Lower leg skin (tissue), 4 donors: Measurements from ENCODE around the gene TEX12. TPM values are rescaled to one million over a fixed set of nuclear protein-coding genes. Genes with fewer than 3 reads are reported as not detected.
"Not testable (repeated sequence)": the region's sequence is repeated elsewhere in the genome, so short reads cannot be mapped to it uniquely, and the experiment has no call there.

ENCODE experiments used
- DNase-seq, 2 donors: peaks; one replicate each; pipeline ENCODE4 v3.0.0-alpha.2; 2019; ENCODE audit warnings: low spot score in 2 of 2
- H3K4me3 ChIP-seq: fragments of 200-600 bp; sonication (generic); 2 replicates; pipeline ENCODE4 v1.5.1; 2017; ENCODE audit warnings: mild to moderate bottlenecking, low read depth; ENCODE audit not compliant: poor library complexity, severe bottlenecking
- CTCF ChIP-seq, 3 donors: fragments of 450-650 bp; IDR thresholded peaks; one replicate each; pipeline ENCODE4 v1.5.1; 2016; ENCODE audit warnings: antibody characterized with exemption in 3 of 3, mild to moderate bottlenecking in 3 of 3, moderate library complexity in 2 of 3
- POLR2A ChIP-seq, 2 donors: fragments of 450-650 bp; IDR thresholded peaks; one replicate each; pipeline ENCODE4 v1.6.1; 2016 to 2017; ENCODE audit warnings: antibody characterized with exemption in 2 of 2, mild to moderate bottlenecking in 1 of 2, moderate library complexity in 1 of 2
- WGBS, 2 donors: methylation state at CpG; one replicate each; pipeline ENCODE4 v1.1.5; 2018; 5-methylcytosine and 5-hydroxymethylcytosine counted together
- intact Hi-C: fragments of 100-400 bp; cut with DNase I; formaldehyde crosslinking; loops from one replicate; pipeline ENCODE4 v1.15.0; 2023; ENCODE audit warnings: low total_unique reads
- total RNA-seq, 4 donors: library from RNA; depleted of rRNA; stranded (reverse); fragments of >200 nt; gene quantifications; one replicate each; pipeline ENCODE4 v1.1.0, GENCODE V29; 2016

Gene TEX12
- total RNA-seq, 4 donors from 2014 or later: 0.22 to 0.75 TPM; not detected in 2

- intact Hi-C loops: no loop called here
- no peak overlapping the region for H3K4me3 ChIP-seq
- TF ChIP-seq POLR2A (IDR thresholded peaks at IDR 0.05): no peak
- WGBS, 2 donors: 78 to 85% methylated on average over 5 of the region's 5 CpGs
- no peak for DNase-seq
Measured at GRCh38 chr11:112156153-112156955, 10.8 kb upstream of the TEX12 start.

- H3K4me3 ChIP-seq: no peak overlapping the region
- peak in 1 of 2 donors; percentile 61 for DNase-seq
- intact Hi-C loops: no loop called here
- TF ChIP-seq POLR2A (IDR thresholded peaks at IDR 0.05) (no peak), CTCF (IDR thresholded peaks at IDR 0.05) (no peak)
- WGBS, 2 donors: 62 to 67% methylated on average over 4 of the region's 4 CpGs
Measured at GRCh38 chr11:112156956-112157766, 10.0 kb upstream of the TEX12 start.

- no peak for DNase-seq
- intact Hi-C loops: no loop called here
- no peak overlapping the region for H3K4me3 ChIP-seq
- WGBS, 2 donors: 62 to 66% methylated on average over 7 of the region's 7 CpGs
- no peak for TF ChIP-seq POLR2A (IDR thresholded peaks at IDR 0.05)
- no peak for TF ChIP-seq CTCF (IDR thresholded peaks at IDR 0.05)
Measured at GRCh38 chr11:112159098-112160065, 7.8 kb upstream of the TEX12 start.

GRCh38 chr11:112160091-112160848, 6.9 kb upstream of the TEX12 start:
- 43 to 66% methylated on average over 2 of the region's 2 CpGs for WGBS, 2 donors
- no peak for DNase-seq
- TF ChIP-seq CTCF (IDR thresholded peaks at IDR 0.05): no peak
- no peak for TF ChIP-seq POLR2A (IDR thresholded peaks at IDR 0.05)
- intact Hi-C loops: no loop called here
- H3K4me3 ChIP-seq: no peak overlapping the region

GRCh38 chr11:112161012-112161411, 6.2 kb upstream of the TEX12 start:
- 26 to 36% methylated on average over 1 of the region's 1 CpG for WGBS, 2 donors
- H3K4me3 ChIP-seq: no peak overlapping the region
- DNase-seq: no peak
- TF ChIP-seq CTCF (IDR thresholded peaks at IDR 0.05): no peak
- no peak for TF ChIP-seq POLR2A (IDR thresholded peaks at IDR 0.05)
- intact Hi-C loops: no loop called here

- intact Hi-C loops, DNase-seq, H3K4me3 ChIP-seq: not testable (repeated sequence)
- WGBS, 2 donors: 90 to 97% methylated on average over 1 of the region's 1 CpG
Measured at GRCh38 chr11:112162200-112162599, 5.0 kb upstream of the TEX12 start.
